ENCODE measurements around the gene FMN1.
"Not testable (repeated sequence)": the region's sequence is repeated elsewhere in the genome, so short reads cannot be mapped to it uniquely, and the experiment has no call there.

- TF ChIP-seq CTCF (conservative IDR thresholded peaks at IDR 0.05); ZFX (IDR thresholded peaks at IDR 0.05): not testable (repeated sequence)
These were observed 347.8 kb downstream of the FMN1 start for GRCh38 chr15:32846671-32847070.

All from C4-2B (cell line).